GM12891 (cell line): Measurements from ENCODE around the gene GLIS2.
A peak's percentile ranks its signal among the peaks of the same experiment; 100 is the strongest.

Experiments
- DNase-seq: peaks from one replicate; pipeline ENCODE4 v3.0.0; 2011; ENCODE audit warnings: low spot score; ENCODE audit not compliant: insufficient read length
- FAIRE-seq: peaks from 2 replicates; lab custom pipeline; 2011; peaks lifted over from hg19 to GRCh38; lab: Jason Lieb, UNC
- PAX5 ChIP-seq: IDR thresholded peaks from 2 replicates; pipeline ENCODE4 v1.6.1; 2011; ENCODE audit warnings: low read length, moderate library complexity, mild to moderate bottlenecking; ENCODE audit not compliant: insufficient read depth, severe bottlenecking
- POLR2A ChIP-seq: IDR thresholded peaks from 2 replicates; pipeline ENCODE4 v1.6.1; 2011; ENCODE audit warnings: low read depth, low read length, control low read depth
- POLR2AphosphoS5 ChIP-seq: IDR thresholded peaks from 2 replicates; pipeline ENCODE4 v1.6.1; 2011; ENCODE audit warnings: low read depth, low read length, control low read depth
- POU2F2 ChIP-seq: IDR thresholded peaks from 2 replicates; pipeline ENCODE4 v1.6.1; 2011; ENCODE audit warnings: low read depth, mild to moderate bottlenecking, control low read depth, low read length, moderate library complexity
- SPI1 ChIP-seq: IDR thresholded peaks from 2 replicates; pipeline ENCODE4 v1.6.1; 2011; ENCODE audit warnings: low read depth, low read length, control low read depth
- TAF1 ChIP-seq: IDR thresholded peaks from 2 replicates; pipeline ENCODE4 v1.6.1; 2011; ENCODE audit warnings: low read depth, low read length, control low read depth

Gene GLIS2

DNA sequence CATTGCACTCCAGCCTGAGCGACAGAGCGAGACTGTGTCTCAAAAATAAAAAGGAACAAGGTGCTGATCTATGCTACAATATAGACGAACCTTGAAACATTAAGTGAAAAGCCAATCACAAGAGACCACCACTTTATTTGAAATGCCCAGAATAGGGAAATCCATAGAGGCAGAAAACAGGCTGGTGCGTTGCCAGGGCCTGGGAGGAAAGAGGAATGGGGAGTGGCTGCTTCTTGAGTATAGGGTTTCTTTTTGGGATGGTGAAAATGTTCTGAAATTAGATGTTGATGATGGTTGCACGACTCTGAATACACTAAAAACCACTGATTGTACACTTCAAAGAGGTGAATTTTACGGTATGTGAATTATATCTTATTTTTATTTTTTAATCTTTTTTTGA lies 20.3 kb upstream of the GLIS2 start:
- DNase-seq, result no peak
- FAIRE-seq, result no peak
- TF ChIP-seq POLR2A (no peak), POLR2AphosphoS5 (no peak), POU2F2 (no peak), TAF1 (no peak), PAX5 (no peak), SPI1 (no peak)

DNA sequence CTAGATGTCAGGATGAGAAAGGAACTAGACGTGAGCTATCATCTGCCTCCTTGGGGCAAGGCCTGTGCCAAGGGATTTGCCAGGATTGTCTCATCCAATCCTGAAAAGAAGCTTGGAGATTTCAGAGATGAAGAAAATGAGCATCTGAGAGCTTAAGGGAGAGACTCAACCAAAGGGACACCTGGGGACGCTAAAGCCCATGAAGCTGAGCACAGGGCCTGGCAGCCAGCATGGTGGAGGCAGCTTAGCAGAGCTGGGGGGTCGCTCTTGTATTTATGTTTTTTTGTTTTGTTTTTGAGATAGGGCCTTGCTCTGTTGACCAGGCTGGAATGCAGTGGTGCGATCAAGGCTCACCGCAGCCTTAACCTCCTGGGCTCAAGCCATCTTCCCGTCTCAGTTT lies 18.4 kb upstream of the GLIS2 start:
- TF ChIP-seq POU2F2 (no peak), SPI1 (no peak), POLR2A (no peak), TAF1 (no peak), PAX5 (no peak), POLR2AphosphoS5 (no peak)
- no peak for FAIRE-seq
- DNase-seq, result no peak

DNA sequence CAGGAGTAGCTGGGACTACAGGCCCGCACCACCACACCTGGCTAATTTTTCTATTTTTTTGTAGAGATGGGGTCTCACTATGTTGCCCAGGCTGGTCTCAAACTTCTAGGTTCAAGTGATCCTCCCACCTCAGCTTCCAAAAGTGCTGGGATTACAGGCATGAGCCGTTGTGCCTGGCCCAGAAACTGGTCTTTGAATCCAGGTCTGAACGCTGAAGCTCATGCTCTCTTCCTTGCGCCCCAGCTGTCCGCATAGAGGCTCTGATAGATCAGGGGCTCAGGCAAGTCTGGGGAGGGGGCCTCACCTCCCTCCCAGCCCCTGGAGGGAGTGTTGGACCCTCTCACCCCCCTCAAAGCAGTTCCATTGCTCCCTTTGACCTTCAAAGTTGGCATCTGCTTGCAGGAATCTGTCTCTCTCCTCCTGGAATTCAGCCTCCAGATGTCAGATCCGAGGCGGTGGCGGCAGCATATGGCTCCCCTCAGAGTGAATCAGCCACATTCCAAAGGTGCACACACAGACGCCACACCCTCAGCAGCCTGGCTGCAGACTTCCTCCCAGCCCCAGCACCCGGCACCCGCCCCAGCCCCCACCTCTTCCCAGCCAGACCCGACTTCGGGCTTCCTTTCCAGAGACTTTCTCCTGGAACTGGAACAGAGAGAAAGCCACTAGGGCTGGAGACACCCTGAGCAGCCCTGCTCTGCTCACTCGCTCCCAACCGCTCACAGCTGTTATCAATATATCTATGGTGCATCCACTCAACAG lies 16.9 kb upstream of the GLIS2 start:
- no peak for DNase-seq
- no peak for FAIRE-seq
- TF ChIP-seq POLR2AphosphoS5 (no peak), SPI1 (no peak), TAF1 (no peak)

DNA sequence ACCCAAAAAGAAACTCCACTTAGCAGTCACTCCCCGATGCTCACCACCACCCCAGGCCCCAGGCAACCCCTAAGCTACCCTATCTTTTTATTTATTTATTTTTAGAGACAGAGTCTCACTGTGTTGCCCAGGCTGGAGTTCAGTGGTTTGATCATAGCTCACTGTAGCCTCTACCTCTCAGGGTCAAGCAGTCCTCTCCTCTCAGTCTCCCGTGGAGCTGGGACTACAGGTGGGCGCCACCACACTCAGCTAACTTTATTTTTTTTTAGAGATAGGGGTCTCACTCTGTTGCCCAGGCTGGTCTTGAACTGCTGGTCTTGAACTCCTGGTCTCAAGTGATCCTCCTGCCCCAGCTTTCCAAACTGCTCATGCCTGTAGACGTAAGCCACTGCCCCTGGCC lies 14.7 kb upstream of the GLIS2 start:
- FAIRE-seq (no peak), DNase-seq (no peak)
- TF ChIP-seq POU2F2 (no peak), SPI1 (no peak), TAF1 (no peak), POLR2AphosphoS5 (no peak), PAX5 (no peak), POLR2A (no peak)

DNA sequence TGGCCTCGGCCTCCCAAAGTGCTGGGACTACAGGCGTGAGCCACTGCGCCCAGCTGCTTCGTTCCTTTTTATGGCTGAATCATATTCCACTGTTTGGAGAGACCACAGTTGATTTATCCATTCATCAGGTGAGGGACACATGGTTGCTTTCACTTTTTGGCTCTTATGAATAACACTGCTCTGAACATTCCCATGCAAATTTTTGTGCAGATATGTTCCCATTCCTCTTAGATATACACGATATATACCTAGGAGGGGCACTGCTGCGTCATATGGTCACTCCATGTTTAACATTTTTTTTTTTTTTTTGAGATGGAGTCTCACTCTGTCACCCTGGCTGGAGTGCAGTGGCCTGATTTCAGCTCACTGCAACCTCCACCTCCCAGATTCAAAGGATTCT lies 13.9 kb upstream of the GLIS2 start:
- FAIRE-seq (no peak), DNase-seq (no peak)
- TF ChIP-seq PAX5 (no peak), POU2F2 (no peak), POLR2AphosphoS5 (no peak), POLR2A (no peak), SPI1 (no peak), TAF1 (no peak)

DNA sequence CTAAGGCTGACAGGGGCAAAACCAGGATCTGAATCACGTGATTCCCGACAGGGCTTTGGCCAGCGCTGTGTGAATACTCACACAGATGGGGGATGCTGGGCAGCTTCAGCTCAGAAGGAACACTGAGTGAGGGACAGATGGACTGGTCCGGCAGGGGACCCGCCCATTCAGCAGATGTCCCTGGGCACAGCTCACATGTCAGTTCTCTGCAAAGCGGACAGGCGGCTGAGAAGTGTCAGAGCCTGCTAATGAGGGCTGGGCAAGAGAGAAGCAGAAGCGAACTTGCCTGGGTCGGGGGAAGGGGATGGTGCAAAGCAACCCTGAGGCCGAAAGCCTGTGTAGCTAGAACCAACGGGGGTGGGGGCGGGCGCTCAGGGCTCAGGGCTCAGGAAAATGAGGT lies 11.9 kb upstream of the GLIS2 start:
- TF ChIP-seq POLR2A (no peak), SPI1 (no peak), POU2F2 (no peak), TAF1 (no peak), PAX5 (no peak), POLR2AphosphoS5 (no peak)
- no peak for FAIRE-seq
- no peak for DNase-seq

DNA sequence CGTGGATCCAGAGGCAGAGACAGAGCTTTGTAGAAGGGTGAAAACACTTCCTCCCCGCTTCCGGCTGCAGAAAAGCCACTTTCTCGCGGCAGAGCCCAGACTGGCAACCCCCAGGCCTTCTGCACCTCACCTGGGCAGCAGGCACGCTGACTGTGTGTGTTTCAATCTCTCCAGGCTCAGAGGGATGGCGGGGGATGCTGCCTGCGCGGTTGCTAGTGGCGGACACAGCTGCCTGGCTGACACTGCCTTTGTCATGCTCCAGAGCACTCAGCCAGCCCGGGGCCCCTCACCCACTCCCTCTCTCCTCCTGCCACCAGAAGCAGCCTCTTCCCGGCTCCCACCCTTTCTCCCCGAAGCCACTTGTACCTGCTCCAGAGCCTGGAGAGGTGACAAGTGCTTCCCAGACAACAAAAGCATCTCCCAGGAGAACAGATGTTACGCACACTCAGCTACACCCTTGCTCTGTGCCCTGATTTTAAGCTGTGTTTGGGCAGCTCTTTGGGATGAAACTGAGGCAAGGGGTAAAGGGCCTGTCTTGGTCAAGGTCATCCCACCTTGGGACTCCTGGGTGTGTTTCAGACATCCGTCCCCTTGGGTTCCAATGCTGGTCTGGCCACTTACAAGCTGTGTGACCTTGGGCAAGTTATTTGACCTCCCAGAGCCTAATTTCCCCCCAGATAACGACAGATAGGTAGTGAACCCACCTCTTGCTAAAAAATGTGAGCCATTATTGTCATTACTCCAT lies 9.2 kb upstream of the GLIS2 start:
- DNase-seq (peak; percentile 60), FAIRE-seq (peak; percentile 45)
- TF ChIP-seq POLR2A (0 out of 2 replicates have a peak, but pooled peaks have one; percentile 7), SPI1 (peak; percentile 19; the same call in 1 of the 2 replicates), PAX5 (peak; percentile 74), POLR2AphosphoS5 (no peak)

DNA sequence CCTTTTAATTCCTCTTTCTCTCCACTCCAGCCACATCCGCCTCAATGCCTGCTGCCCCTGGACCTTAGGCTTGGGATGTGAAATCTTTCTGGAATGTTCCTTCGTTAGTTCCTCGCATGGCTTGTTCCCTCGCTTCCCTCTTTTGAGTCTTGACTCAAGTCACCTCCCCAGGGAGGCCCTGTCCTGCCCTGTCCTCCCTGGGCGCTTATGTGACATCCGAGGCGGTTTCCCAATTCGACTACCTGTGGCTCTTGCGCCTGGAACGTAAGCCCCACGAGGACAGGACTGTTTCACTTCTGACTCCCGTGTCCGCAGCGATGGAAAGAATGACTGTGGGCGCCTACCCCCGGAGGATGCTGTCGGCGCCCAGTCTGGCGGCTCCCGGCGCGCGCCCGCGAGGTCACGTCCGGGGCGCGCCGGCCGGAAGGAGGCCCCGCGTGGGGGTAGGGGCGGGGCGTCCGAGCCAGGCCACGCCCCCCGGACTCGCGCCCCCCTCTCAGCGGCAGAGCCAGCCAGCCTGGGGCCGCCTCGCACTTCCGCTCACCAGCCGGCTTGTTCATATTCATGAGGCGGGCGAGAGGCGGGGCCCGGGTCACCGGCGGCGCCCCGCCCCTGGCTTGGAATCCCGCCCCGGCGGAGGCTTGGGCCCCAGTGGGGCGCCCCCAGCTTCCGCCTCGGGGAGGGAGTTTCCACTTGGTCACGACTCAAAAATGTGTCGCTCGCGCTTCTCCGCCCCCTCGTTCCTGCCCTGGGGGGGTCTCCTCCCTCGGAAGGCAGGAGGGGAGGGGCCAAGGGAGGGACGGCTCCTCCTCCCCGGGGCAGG lies 8.4 kb upstream of the GLIS2 start:
- TF ChIP-seq POLR2AphosphoS5, result peak; percentile 67
- peak; percentile 57; the same call in 1 of the 2 replicates for TF ChIP-seq POU2F2
- no peak for TF ChIP-seq PAX5
- TF ChIP-seq TAF1, result peak; percentile 65; the same call in 1 of the 2 replicates
- TF ChIP-seq SPI1, result peak; percentile 75
- TF ChIP-seq POLR2A, result peak; percentile 61; the same call in 1 of the 2 replicates
- FAIRE-seq (peak; percentile 93), DNase-seq (peak; percentile 96)
